Endothelial cell of umbilical vein (primary cell): ENCODE measurements around the gene ARL10. TPM values are rescaled to one million over a fixed set of nuclear protein-coding genes. Genes with fewer than 3 reads are reported as not detected.

ENCODE experiments used
- BruUV-seq: library from RNA; stranded (reverse); fragments of 400-500 nt; replicated peaks from 2 replicates; lab custom pipeline; 2021; lab: Mats Ljungman, UMichigan
- CTCF ChIA-PET: fragments of 300-600, 350-600 bp; sonication (Branson Sonifier 250); formaldehyde crosslinking; loops from one replicate; lab custom pipeline; 2021; ENCODE audit warnings: antibody characterized with exemption, inconsistent platforms; lab: Charles Lee
- POLR2A ChIA-PET: fragments of 300-600, 350-600 bp; sonication (Branson Sonifier 250); formaldehyde crosslinking; loops from one replicate; lab custom pipeline; 2021; ENCODE audit warnings: antibody characterized with exemption, inconsistent platforms; lab: Charles Lee
- DNase-seq: peaks from one replicate; pipeline ENCODE4 v3.0.0-alpha.2; 2011; ENCODE audit warnings: low read depth, low spot score
- FAIRE-seq: peaks from 2 replicates; lab custom pipeline; 2011; peaks lifted over from hg19 to GRCh38; lab: Jason Lieb, UNC
- H2AFZ ChIP-seq: 2 replicates; pipeline ENCODE4 v1.6.0; 2012; ENCODE audit warnings: low read depth, low read length, control low read depth, inconsistent platforms
- H3K27ac ChIP-seq: 2 replicates; pipeline ENCODE4 v1.5.1; 2011; ENCODE audit warnings: low read depth, mild to moderate bottlenecking, control low read depth, low read length, moderate library complexity; ENCODE audit not compliant: insufficient read depth
- H3K27me3 ChIP-seq, 2 experiments: 2 replicates each; pipeline versions ENCODE4 v1.6.0 to v1.6.1; 2011; ENCODE audit warnings: low read length in 2 of 2, mixed read lengths in 1 of 2; ENCODE audit not compliant: control insufficient read depth in 2 of 2, insufficient read depth in 2 of 2
- H3K36me3 ChIP-seq, 2 experiments: 2 replicates in 1 of 2; 3 replicates in 1 of 2; pipeline ENCODE4 v1.5.1; 2011; ENCODE audit warnings: low read length in 2 of 2, mild to moderate bottlenecking in 1 of 2, moderate library complexity in 1 of 2; ENCODE audit not compliant: control insufficient read depth in 2 of 2, insufficient read depth in 2 of 2; ENCODE audit errors: extremely low read depth in 1 of 2
- H3K4me1 ChIP-seq: 3 replicates; pipeline ENCODE4 v1.5.1; 2011; ENCODE audit warnings: mild to moderate bottlenecking, low read length; ENCODE audit not compliant: control insufficient read depth, insufficient read depth; ENCODE audit errors: extremely low read depth
- H3K4me2 ChIP-seq: 2 replicates; pipeline ENCODE4 v1.6.1; 2011; ENCODE audit warnings: low read length, control low read depth, mixed read lengths; ENCODE audit not compliant: insufficient read depth
- H3K4me3 ChIP-seq, 3 experiments: fragments of 200-600 bp in 1 of 3; sonication (generic), shearing (Covaris generic) in 1 of 3; replicated peaks in 1 of 3; 2 replicates each; pipeline ENCODE4 v1.5.1; 2011 to 2016; ENCODE audit warnings: control low read depth in 3 of 3, low read length in 3 of 3, mild to moderate bottlenecking in 2 of 3, inconsistent platforms in 1 of 3, low read depth in 1 of 3, moderate library complexity in 1 of 3; ENCODE audit not compliant: insufficient read depth in 1 of 3
- H3K79me2 ChIP-seq: 2 replicates; pipeline ENCODE4 v1.6.0; 2012; ENCODE audit warnings: low read length, inconsistent platforms; ENCODE audit not compliant: control insufficient read depth, insufficient read depth
- H3K9ac ChIP-seq: replicated peaks from 2 replicates; pipeline ENCODE3; 2011; ENCODE audit warnings: low read length, control low read depth; ENCODE audit not compliant: insufficient read depth; ENCODE audit errors: extremely low read depth
- H3K9me1 ChIP-seq: replicated peaks from 3 replicates; pipeline ENCODE4 v1.6.0; 2011; ENCODE audit warnings: mild to moderate bottlenecking, low read length; ENCODE audit not compliant: control insufficient read depth, insufficient read depth; ENCODE audit errors: extremely low read depth
- H3K9me3 ChIP-seq: replicated peaks from 2 replicates; pipeline ENCODE4 v1.5.1; 2012; ENCODE audit warnings: low read length, inconsistent platforms; ENCODE audit not compliant: control insufficient read depth, insufficient read depth
- H4K20me1 ChIP-seq: replicated peaks from 2 replicates; pipeline ENCODE3; 2011; ENCODE audit warnings: mild to moderate bottlenecking, low read length; ENCODE audit not compliant: control insufficient read depth, insufficient read depth; ENCODE audit errors: extremely low read depth
- EZH2 ChIP-seq: IDR thresholded peaks from 2 replicates; pipeline ENCODE4 v1.6.1; 2012; ENCODE audit warnings: borderline replicate concordance, low read depth, mild to moderate bottlenecking, moderate library complexity, low read length, inconsistent platforms; ENCODE audit not compliant: severe bottlenecking
- FOS ChIP-seq: IDR thresholded peaks from 2 replicates; pipeline ENCODE4 v1.6.1; 2011; ENCODE audit warnings: mild to moderate bottlenecking, low read length, moderate library complexity, borderline replicate concordance; ENCODE audit not compliant: insufficient read depth
- GATA2 ChIP-seq: IDR thresholded peaks from 2 replicates; pipeline ENCODE4 v1.7.0; 2011; ENCODE audit warnings: low read depth, mild to moderate bottlenecking, moderate library complexity, mixed read lengths, low read length; ENCODE audit not compliant: insufficient read length, insufficient read depth
- JUN ChIP-seq: IDR thresholded peaks from 2 replicates; pipeline ENCODE4 v1.6.1; 2011; ENCODE audit warnings: borderline replicate concordance, low read depth; ENCODE audit not compliant: insufficient read length, insufficient read depth
- MYC ChIP-seq: IDR thresholded peaks from one replicate; pipeline ENCODE4 v1.6.1; 2011; ENCODE audit warnings: mild to moderate bottlenecking, low read depth, low read length
- POLR2A ChIP-seq: IDR thresholded peaks from 2 replicates; pipeline ENCODE4 v1.6.1; 2012; ENCODE audit warnings: low read depth, mild to moderate bottlenecking, control low read depth, low read length
- POLR2AphosphoS5 ChIP-seq: IDR thresholded peaks from 2 replicates; pipeline ENCODE4 v1.6.1; 2012; ENCODE audit warnings: low read depth, mild to moderate bottlenecking, control low read depth, low read length, moderate library complexity; ENCODE audit not compliant: insufficient read depth
- dilution Hi-C: fragments of 300-500 bp; cut with MboI; formaldehyde crosslinking; loops from one replicate; pipeline ENCODE4 v1.15.0; 2019; ENCODE audit warnings: low sequenced_read_pairs; ENCODE audit not compliant: extremely low pct_ligation_motif_present
- intact Hi-C: fragments of 100-400 bp; cut with micrococcal nuclease; formaldehyde crosslinking; loops from one replicate; pipeline ENCODE4 v1.10.0; 2022
- polyA plus RNA-seq, 4 experiments: library from polyadenylated mRNA; depleted of rRNA in 3 of 4; stranded (reverse) in 3 of 4; unstranded in 1 of 4; fragments of >200 nt; gene quantifications; 2 replicates each; pipeline versions ENCODE4 v1.2.1 to v1.2.3, GENCODE V29; 2011 to 2012; ENCODE audit warnings: missing spikeins in 1 of 4
- total RNA-seq: library from RNA; stranded (reverse); gene quantifications from 2 replicates; pipeline ENCODE4 v1.2.3, GENCODE V29; 2021
- TF ChIP-seq, protein P1 (sequence below), 2 donors: IDR thresholded peaks; 1 replicate in 1 of 2; 2 replicates in 1 of 2; pipeline ENCODE4 v1.5.1; 2011; ENCODE audit warnings: low read length in 2 of 2, mild to moderate bottlenecking in 2 of 2, moderate library complexity in 2 of 2, control low read depth in 1 of 2, inconsistent platforms in 1 of 2, low read depth in 1 of 2; ENCODE audit not compliant: insufficient read depth in 1 of 2; ENCODE audit errors: extremely low read depth in 1 of 2
- TF ChIP-seq, protein P2 (sequence below): IDR thresholded peaks from 2 replicates; pipeline ENCODE4 v1.6.1; 2011; ENCODE audit not compliant: insufficient read depth, insufficient read length

Gene ARL10
- total and polyA plus RNA-seq, 2 donors (not counting 3 experiments of a cell fraction or from before 2014, with no cell fraction given), result 7.7 to 20.7 TPM

DNA sequence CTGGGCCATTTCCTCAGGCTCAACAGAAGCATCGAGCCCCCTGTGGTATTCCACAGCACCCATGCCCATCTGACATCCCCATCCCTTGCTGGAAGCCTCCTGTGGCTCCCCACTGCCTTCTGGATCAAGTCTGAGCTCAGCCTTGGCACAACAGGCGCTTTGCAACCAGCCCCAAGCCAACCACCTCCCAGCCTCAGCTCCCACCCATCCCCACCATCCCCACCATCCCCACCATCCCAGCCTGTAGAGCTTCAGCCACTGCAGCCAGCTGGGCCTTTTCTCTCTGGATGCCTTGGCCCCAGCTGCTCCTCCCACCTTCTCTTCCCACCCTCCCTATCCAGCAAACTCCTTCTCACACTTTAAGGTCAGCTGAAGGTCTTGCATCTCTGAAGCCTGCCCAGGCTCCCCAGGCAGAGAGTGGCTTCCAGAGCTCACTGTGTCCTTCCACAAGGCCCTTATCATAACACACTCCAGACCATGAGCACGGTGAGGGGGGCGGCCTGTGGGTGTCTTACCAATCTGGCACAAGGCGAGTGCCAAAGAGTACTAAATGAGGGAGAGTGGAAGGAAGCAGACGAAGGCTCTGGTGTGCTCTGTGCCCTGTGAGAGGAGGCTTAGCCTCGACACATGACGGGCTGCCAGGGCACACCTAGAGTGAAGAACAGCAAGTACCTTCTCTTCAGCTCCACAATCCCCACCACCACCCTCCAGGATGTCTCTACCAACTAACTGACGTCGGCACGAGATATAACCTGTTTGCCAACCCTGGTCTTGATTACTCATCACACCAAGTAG lies 29.8 kb downstream of the ARL10 start:
- TF ChIP-seq MYC (no peak), POLR2A (no peak), EZH2 (no peak)
- Histone ChIP-seq H3K4me1 (no peaks in the 10 kb centered on the region), H2AFZ (no peak overlapping the region), H3K4me2 (no peak overlapping the region), H3K9me1 (no peaks in the 10 kb centered on the region), H3K27me3 (no peaks in the 10 kb centered on the region), H3K27ac (no peak overlapping the region), H3K9ac (no peak overlapping the region), H4K20me1 (no peaks in the 10 kb centered on the region), H3K36me3 (peaks cover 2 to 27% of the 10 kb centered on the region in 2 experiments), H3K4me3 (no peak overlapping the region), H3K9me3 (no peaks in the 10 kb centered on the region), H3K79me2 (no peaks in the 10 kb centered on the region)
- DNase-seq, result no peak
- CTCF ChIA-PET, result interaction anchor here (1.6 kb wide), 1 partner anchor 12 kb away, joined by 3 read pairs; no protein-coding TSS in a partner anchor
- BruUV-seq, result no TSS peak
- intact Hi-C loops (no loop called here), dilution Hi-C loops (no loop called here)
- FAIRE-seq, result no peak
- POLR2A ChIA-PET, result no interaction called here

DNA sequence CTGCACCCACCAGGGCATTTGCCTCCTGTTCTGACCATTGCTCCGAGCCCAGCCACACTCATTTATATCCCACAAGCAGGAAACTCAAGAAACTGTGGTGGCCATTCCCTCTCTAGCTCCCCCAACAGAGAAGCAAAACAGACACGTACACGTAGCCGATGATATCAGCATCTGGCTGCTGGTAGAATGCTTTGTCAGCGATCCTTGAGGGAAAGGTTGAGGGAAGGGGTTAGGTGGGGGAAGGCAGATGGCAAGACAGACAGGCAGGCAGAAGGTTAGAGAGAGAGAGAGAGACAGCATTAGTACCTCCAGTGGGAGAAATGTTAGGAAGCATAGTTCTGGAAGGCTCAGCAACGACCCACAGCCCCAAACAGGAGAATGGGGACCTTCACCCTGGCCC lies 31.0 kb downstream of the ARL10 start:
- TF ChIP-seq FOS, result no peak
- no peak for TF ChIP-seq POLR2AphosphoS5
- TF ChIP-seq JUN, result no peak
- TF ChIP-seq, protein P1, sequence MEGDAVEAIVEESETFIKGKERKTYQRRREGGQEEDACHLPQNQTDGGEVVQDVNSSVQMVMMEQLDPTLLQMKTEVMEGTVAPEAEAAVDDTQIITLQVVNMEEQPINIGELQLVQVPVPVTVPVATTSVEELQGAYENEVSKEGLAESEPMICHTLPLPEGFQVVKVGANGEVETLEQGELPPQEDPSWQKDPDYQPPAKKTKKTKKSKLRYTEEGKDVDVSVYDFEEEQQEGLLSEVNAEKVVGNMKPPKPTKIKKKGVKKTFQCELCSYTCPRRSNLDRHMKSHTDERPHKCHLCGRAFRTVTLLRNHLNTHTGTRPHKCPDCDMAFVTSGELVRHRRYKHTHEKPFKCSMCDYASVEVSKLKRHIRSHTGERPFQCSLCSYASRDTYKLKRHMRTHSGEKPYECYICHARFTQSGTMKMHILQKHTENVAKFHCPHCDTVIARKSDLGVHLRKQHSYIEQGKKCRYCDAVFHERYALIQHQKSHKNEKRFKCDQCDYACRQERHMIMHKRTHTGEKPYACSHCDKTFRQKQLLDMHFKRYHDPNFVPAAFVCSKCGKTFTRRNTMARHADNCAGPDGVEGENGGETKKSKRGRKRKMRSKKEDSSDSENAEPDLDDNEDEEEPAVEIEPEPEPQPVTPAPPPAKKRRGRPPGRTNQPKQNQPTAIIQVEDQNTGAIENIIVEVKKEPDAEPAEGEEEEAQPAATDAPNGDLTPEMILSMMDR (IDR thresholded peaks at IDR 0.05; ENCODE audit: extremely low read depth in 1 of 2, insufficient read depth in 1 of 2, low read depth in 1 of 2, low read length in 2 of 2), result no peak
- TF ChIP-seq, protein P2, sequence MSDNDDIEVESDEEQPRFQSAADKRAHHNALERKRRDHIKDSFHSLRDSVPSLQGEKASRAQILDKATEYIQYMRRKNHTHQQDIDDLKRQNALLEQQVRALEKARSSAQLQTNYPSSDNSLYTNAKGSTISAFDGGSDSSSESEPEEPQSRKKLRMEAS, result no peak
- no peak for TF ChIP-seq MYC
- no peak for TF ChIP-seq POLR2A
- TF ChIP-seq EZH2, result no peak
- TF ChIP-seq GATA2, result no peak
- intact Hi-C loops (no loop called here), dilution Hi-C loops (no loop called here)
- Histone ChIP-seq H4K20me1 (no peaks in the 10 kb centered on the region), H3K4me1 (no peaks in the 10 kb centered on the region), H3K79me2 (no peaks in the 10 kb centered on the region), H2AFZ (no peak overlapping the region), H3K9me3 (no peaks in the 10 kb centered on the region), H3K9me1 (no peaks in the 10 kb centered on the region), H3K36me3 (peaks cover 2 to 31% of the 10 kb centered on the region in 2 experiments), H3K27me3 (no peaks in the 10 kb centered on the region), H3K27ac (no peak overlapping the region), H3K9ac (no peak overlapping the region), H3K4me3 (no peak overlapping the region), H3K4me2 (no peak overlapping the region)
- no TSS peak for BruUV-seq
- DNase-seq (no peak), FAIRE-seq (no peak)
- POLR2A ChIA-PET, result no interaction called here
- CTCF ChIA-PET, result no interaction called here
